CD14-positive monocyte (primary cell): ENCODE measurements around the gene SLC22A23. TPM values are rescaled to one million over a fixed set of nuclear protein-coding genes. Genes with fewer than 3 reads are reported as not detected.

Source experiments
- DNase-seq, 3 donors: peaks; one replicate each; pipeline ENCODE4 v3.0.0-alpha.2; 2011 to 2022
- H2AFZ ChIP-seq: 2 replicates; pipeline ENCODE4 v1.6.0; 2012; ENCODE audit warnings: mild to moderate bottlenecking, low read depth, low read length, inconsistent platforms; ENCODE audit not compliant: insufficient read depth, poor library complexity, severe bottlenecking
- H3K27ac ChIP-seq, 2 donors: 1 replicate in 1 of 2; 2 replicates in 1 of 2; pipeline ENCODE4 v1.5.1; 2012 to 2013; ENCODE audit warnings: low read length in 2 of 2, control low read depth in 1 of 2, inconsistent platforms in 1 of 2, low read depth in 1 of 2, mild to moderate bottlenecking in 1 of 2
- H3K27me3 ChIP-seq, 2 donors: one replicate each; pipeline versions ENCODE4 v1.6.0 to v1.6.1; 2011 to 2013; ENCODE audit warnings: low read length in 2 of 2; ENCODE audit not compliant: control insufficient read depth in 2 of 2, insufficient read depth in 2 of 2
- H3K36me3 ChIP-seq, 2 donors: replicated peaks in 1 of 2; 1 replicate in 1 of 2; 2 replicates in 1 of 2; pipeline versions ENCODE4 v1.5.1 to v1.6.1; 2012 to 2013; ENCODE audit warnings: low read length in 2 of 2, control low read depth in 1 of 2, inconsistent platforms in 1 of 2, mild to moderate bottlenecking in 1 of 2; ENCODE audit not compliant: insufficient read depth in 2 of 2, control insufficient read depth in 1 of 2
- H3K4me1 ChIP-seq, 2 donors: 1 replicate in 1 of 2; 2 replicates in 1 of 2; pipeline versions ENCODE4 v1.5.1 to v1.6.1; 2012 to 2013; ENCODE audit warnings: low read length in 2 of 2, control low read depth in 1 of 2, inconsistent platforms in 1 of 2, mild to moderate bottlenecking in 1 of 2, moderate library complexity in 1 of 2; ENCODE audit not compliant: insufficient read depth in 2 of 2, control insufficient read depth in 1 of 2
- H3K4me2 ChIP-seq: replicated peaks from 2 replicates; pipeline ENCODE3; 2012; ENCODE audit warnings: low read length, moderate library complexity, mild to moderate bottlenecking; ENCODE audit not compliant: poor library complexity, severe bottlenecking; ENCODE audit errors: extremely low read depth
- H3K4me3 ChIP-seq, 3 experiments: fragments of 200-600 bp in 1 of 3; sonication (generic) in 1 of 3; replicated peaks in 1 of 3; 1 replicate in 2 of 3; 2 replicates in 1 of 3; pipeline ENCODE4 v1.5.1; 2011 to 2013; ENCODE audit warnings: low read length in 3 of 3, mild to moderate bottlenecking in 3 of 3, control low read depth in 2 of 3, low read depth in 2 of 3, inconsistent platforms in 1 of 3, moderate library complexity in 1 of 3
- H3K79me2 ChIP-seq: 2 replicates; pipeline ENCODE4 v1.6.0; 2012; ENCODE audit warnings: mild to moderate bottlenecking, control low read depth, inconsistent platforms, low read length, moderate library complexity; ENCODE audit not compliant: insufficient read depth
- H3K9ac ChIP-seq: 2 replicates; pipeline ENCODE4 v1.6.0; 2017; ENCODE audit warnings: low read length, mild to moderate bottlenecking; ENCODE audit not compliant: insufficient read depth, poor library complexity, severe bottlenecking
- H3K9me3 ChIP-seq, 2 donors: replicated peaks in 1 of 2; 1 replicate in 1 of 2; 2 replicates in 1 of 2; pipeline versions ENCODE4 v1.5.1 to v1.6.1; 2012 to 2013; ENCODE audit warnings: low read length in 2 of 2, control low read depth in 1 of 2; ENCODE audit not compliant: control insufficient read depth in 1 of 2, insufficient read depth in 1 of 2
- H4K20me1 ChIP-seq: 2 replicates; pipeline ENCODE4 v1.6.0; 2012; ENCODE audit warnings: mild to moderate bottlenecking, low read length, control low read depth, moderate library complexity; ENCODE audit not compliant: insufficient read depth
- H3K27ac Mint-ChIP-seq, 7 donors: one replicate each; pipeline ENCODE4 v1.8.0; 2020; ENCODE audit warnings: mild to moderate bottlenecking in 7 of 7, mixed read lengths in 7 of 7, moderate library complexity in 6 of 7, inconsistent platforms in 2 of 7
- H3K27me3 Mint-ChIP-seq, 3 donors: one replicate each; pipeline ENCODE4 v1.8.0; 2021 to 2022; ENCODE audit warnings: low read depth in 3 of 3, mild to moderate bottlenecking in 3 of 3, mixed read lengths in 3 of 3, moderate library complexity in 3 of 3, inconsistent platforms in 1 of 3
- H3K36me3 Mint-ChIP-seq, 2 donors: one replicate each; pipeline ENCODE4 v1.8.0; 2020; ENCODE audit warnings: mixed read lengths in 2 of 2, inconsistent platforms in 1 of 2, mild to moderate bottlenecking in 1 of 2
- H3K4me1 Mint-ChIP-seq: one replicate; pipeline ENCODE4 v1.8.0; 2020; ENCODE audit warnings: mild to moderate bottlenecking, mixed read lengths
- H3K4me3 Mint-ChIP-seq, 2 donors: one replicate each; pipeline ENCODE4 v1.8.0; 2020; ENCODE audit warnings: mild to moderate bottlenecking in 2 of 2, mixed read lengths in 2 of 2, moderate library complexity in 1 of 2
- H3K9me3 Mint-ChIP-seq, 7 donors: one replicate each; pipeline ENCODE4 v1.8.0; 2020 to 2022; ENCODE audit warnings: mixed read lengths in 7 of 7, mild to moderate bottlenecking in 6 of 7, moderate library complexity in 6 of 7, inconsistent platforms in 2 of 7
- WGBS: methylation state at CpG from one replicate; pipeline ENCODE4 v1.1.5; 2013; ENCODE audit warnings: missing lambda C conversion rate; ENCODE audit not compliant: insufficient coverage; 5-methylcytosine and 5-hydroxymethylcytosine counted together
- intact Hi-C, 2 donors: fragments of 100-400 bp; cut with micrococcal nuclease; formaldehyde crosslinking; loops; one replicate each; pipeline versions ENCODE4 v1.15.0 to v1.15.1; 2023
- polyA plus RNA-seq, 3 donors: library from polyadenylated mRNA; depleted of rRNA in 1 of 3; unstranded in 2 of 3; stranded (reverse) in 1 of 3; fragments of 300-500 nt in 2 of 3; fragments of >200 nt in 1 of 3; fragmentation: Illumina TruSeq in 2 of 3; gene quantifications; 1 replicate in 2 of 3; 2 replicates in 1 of 3; pipeline ENCODE4 v1.2.3, GENCODE V29; 2012 to 2021
- TF ChIP-seq, protein P1 (sequence below): fragments of 200-600 bp; IDR thresholded peaks from one replicate; pipeline ENCODE4 v1.8.0; 2022; ENCODE audit warnings: antibody characterized with exemption, mild to moderate bottlenecking

SLC22A23 gene
- polyA plus RNA-seq, 3 donors = 0.08 TPM; not detected in 2

DNA sequence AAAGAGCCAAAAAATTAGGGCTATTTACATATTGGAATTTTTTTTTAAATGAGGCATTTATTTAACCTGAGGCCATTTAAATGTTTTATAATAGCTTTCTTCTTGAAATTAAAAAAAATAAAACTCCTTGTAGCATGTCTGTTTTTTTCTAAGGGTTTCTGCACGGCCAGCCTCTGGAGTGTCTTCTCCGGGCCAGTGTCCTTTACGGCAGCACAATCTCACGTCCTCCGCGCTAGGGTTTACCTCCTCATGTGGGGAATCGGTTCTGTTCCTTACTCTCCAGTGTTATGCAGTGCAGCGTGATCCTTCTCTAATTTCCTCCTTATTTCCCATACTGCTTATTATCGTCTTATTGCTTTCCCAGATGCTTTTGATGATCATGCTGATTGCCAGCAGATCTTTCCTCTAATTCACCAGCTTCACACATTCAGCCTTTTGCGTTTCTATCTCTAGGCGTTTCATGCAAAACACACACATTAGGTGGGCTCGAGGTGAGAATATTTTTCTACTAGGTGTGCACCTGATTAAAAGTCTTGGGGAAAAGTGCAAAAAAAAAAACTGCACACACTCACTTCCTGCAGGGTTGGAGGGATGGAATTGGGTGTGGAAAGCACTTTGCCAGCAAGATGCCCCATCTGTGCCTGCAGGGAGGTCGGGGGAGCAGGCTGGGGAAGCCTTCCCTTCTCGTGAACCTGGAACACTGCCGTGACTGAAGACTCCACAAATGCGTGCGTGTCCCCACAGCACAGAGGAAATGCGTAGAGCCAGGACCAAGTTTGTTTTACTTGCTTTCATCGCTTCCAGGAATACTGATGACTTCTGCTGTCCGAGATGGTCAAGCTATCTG, 142.0 kb downstream of the SLC22A23 start:
- DNase-seq = no peak
- TF ChIP-seq, protein P1, sequence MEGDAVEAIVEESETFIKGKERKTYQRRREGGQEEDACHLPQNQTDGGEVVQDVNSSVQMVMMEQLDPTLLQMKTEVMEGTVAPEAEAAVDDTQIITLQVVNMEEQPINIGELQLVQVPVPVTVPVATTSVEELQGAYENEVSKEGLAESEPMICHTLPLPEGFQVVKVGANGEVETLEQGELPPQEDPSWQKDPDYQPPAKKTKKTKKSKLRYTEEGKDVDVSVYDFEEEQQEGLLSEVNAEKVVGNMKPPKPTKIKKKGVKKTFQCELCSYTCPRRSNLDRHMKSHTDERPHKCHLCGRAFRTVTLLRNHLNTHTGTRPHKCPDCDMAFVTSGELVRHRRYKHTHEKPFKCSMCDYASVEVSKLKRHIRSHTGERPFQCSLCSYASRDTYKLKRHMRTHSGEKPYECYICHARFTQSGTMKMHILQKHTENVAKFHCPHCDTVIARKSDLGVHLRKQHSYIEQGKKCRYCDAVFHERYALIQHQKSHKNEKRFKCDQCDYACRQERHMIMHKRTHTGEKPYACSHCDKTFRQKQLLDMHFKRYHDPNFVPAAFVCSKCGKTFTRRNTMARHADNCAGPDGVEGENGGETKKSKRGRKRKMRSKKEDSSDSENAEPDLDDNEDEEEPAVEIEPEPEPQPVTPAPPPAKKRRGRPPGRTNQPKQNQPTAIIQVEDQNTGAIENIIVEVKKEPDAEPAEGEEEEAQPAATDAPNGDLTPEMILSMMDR = no peak
- Mint-ChIP-seq H3K4me1 (no peaks in the 10 kb centered on the region), H3K9me3 (no peaks in the 10 kb centered on the region), H3K27ac (no peak overlapping the region), H3K36me3 (no peaks in the 10 kb centered on the region), H3K27me3 (peaks cover 6 to 11% (median 10%) of the 10 kb centered on the region in 3 donors), H3K4me3 (no peak overlapping the region)
- H3K79me2 ChIP-seq = no peaks in the 10 kb centered on the region
- no peaks in the 10 kb centered on the region for H3K9me3 ChIP-seq
- H2AFZ ChIP-seq = no peak overlapping the region
- H3K4me3 ChIP-seq = no peak overlapping the region
- H3K4me1 ChIP-seq = no peaks in the 10 kb centered on the region
- intact Hi-C loops = no loop called here
- no peak overlapping the region for H3K27ac ChIP-seq
- H4K20me1 ChIP-seq = no peaks in the 10 kb centered on the region
- H3K36me3 ChIP-seq = no peaks in the 10 kb centered on the region
- no peaks in the 10 kb centered on the region for H3K27me3 ChIP-seq
- WGBS = 98% methylated on average over 17 of the region's 20 CpGs
- no peak overlapping the region for H3K4me2 ChIP-seq
- no peak overlapping the region for H3K9ac ChIP-seq

DNA sequence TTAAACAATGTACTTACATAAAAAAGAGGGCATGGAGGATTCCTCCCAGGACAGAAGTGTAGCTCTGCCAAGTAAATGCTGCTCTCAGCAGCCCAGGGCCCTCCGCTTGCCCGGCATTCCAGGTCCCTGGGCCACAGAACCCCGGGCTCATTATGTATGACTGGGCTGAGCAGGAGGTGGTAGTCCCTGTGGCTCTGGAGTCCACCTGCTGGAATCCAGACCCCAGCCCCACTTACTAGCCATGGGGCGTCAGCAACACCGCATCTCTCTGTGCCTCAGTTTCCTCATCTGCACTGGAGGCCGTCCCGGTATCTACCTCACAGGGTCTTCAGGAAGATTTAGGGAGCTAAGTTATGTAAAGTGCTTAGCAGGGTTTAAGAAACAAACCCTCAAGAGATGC, 142.7 kb downstream of the SLC22A23 start:
- Mint-ChIP-seq H3K27ac (no peak overlapping the region), H3K4me3 (no peak overlapping the region), H3K27me3 (peaks cover 6 to 11% (median 10%) of the 10 kb centered on the region in 3 donors), H3K36me3 (no peaks in the 10 kb centered on the region), H3K4me1 (no peaks in the 10 kb centered on the region), H3K9me3 (no peaks in the 10 kb centered on the region)
- no peak overlapping the region for H3K27ac ChIP-seq
- 100% methylated on average over 1 of the region's 7 CpGs for WGBS
- no peaks in the 10 kb centered on the region for H3K79me2 ChIP-seq
- H2AFZ ChIP-seq = no peak overlapping the region
- TF ChIP-seq, protein P1 = no peak
- DNase-seq = no peak
- no peaks in the 10 kb centered on the region for H3K27me3 ChIP-seq
- no peaks in the 10 kb centered on the region for H3K4me1 ChIP-seq
- H3K9me3 ChIP-seq = no peaks in the 10 kb centered on the region
- H3K9ac ChIP-seq = no peak overlapping the region
- H3K4me3 ChIP-seq = no peak overlapping the region
- no peak overlapping the region for H3K4me2 ChIP-seq
- H4K20me1 ChIP-seq = no peaks in the 10 kb centered on the region
- no peaks in the 10 kb centered on the region for H3K36me3 ChIP-seq
- intact Hi-C loops = no loop called here
